A549 treated with Mapracorat at 1 μM for 4 hours (cell line): ENCODE data around the gene PCGF5. TPM values are rescaled to one million over a fixed set of nuclear protein-coding genes. Genes with fewer than 3 reads are reported as not detected.

Experiments
- total RNA-seq: library from RNA; stranded (reverse); fragments of 200-300 nt; extraction: Qiagen RNA extraction; gene quantifications from 5 replicates; pipeline ENCODE4 v1.2.3, GENCODE V29; 2022

Gene PCGF5
- 41.5 to 51.0 TPM (median 44.2 TPM) in 5 replicates for total RNA-seq

GRCh38 chr10:91220194-91220953 lies at the start of gene PCGF5:
TSS of gene PCGF5 (plus strand) at chr10:91220663. CDS start at chr10:91222872, 2,209 bp downstream.

Other genes with a start within 250 kb of the PCGF5 start
- 3.2 to 4.2 TPM (median 3.6 TPM) in 5 replicates for gene HECTD2, start 189.7 kb downstream of the PCGF5 start, total RNA-seq